GM12892 (cell line): ENCODE measurements around the gene SRP68.

Source experiments
- DNase-seq: peaks from one replicate; pipeline ENCODE4 v3.0.0; 2011; ENCODE audit not compliant: insufficient read length
- FAIRE-seq: peaks from 2 replicates; lab custom pipeline; 2011; peaks lifted over from hg19 to GRCh38; lab: Jason Lieb, UNC
- POLR2A ChIP-seq: IDR thresholded peaks from 2 replicates; pipeline ENCODE4 v1.6.1; 2011; ENCODE audit warnings: low read depth, low read length, control low read depth
- POLR2AphosphoS5 ChIP-seq: IDR thresholded peaks from 2 replicates; pipeline ENCODE4 v1.6.1; 2011; ENCODE audit warnings: low read depth, low read length, control low read depth
- TAF1 ChIP-seq: IDR thresholded peaks from 2 replicates; pipeline ENCODE4 v1.6.1; 2011; ENCODE audit warnings: low read depth, mild to moderate bottlenecking, control low read depth, low read length, borderline replicate concordance

SRP68 gene

GRCh38 chr17:76103274-76104139 is 31.2 kb upstream of the SRP68 start, which contains the start of gene EXOC7:
TSS of gene EXOC7 (minus strand) at chr17:76103787. CDS start at chr17:76103692, 95 bp downstream.
- peak; percentile 98 for DNase-seq
- peak; percentile 93 for FAIRE-seq
- 0 out of 2 replicates have a peak, but pooled peaks have one; percentile 44 for TF ChIP-seq TAF1
- peak; percentile 82 for TF ChIP-seq POLR2AphosphoS5
- TF ChIP-seq POLR2A, result peak; percentile 89

GRCh38 chr17:76102944-76103273 is 30.6 kb upstream of the SRP68 start:
- no peak for DNase-seq
- TF ChIP-seq TAF1 (no peak), POLR2AphosphoS5 (no peak)
- no peak for FAIRE-seq

- FAIRE-seq (no peak), DNase-seq (peak; percentile 4)
- TF ChIP-seq POLR2AphosphoS5 (no peak), TAF1 (no peak), POLR2A (no peak)
These were observed 25.5 kb upstream of the SRP68 start for GRCh38 chr17:76097716-76098295.

- TF ChIP-seq TAF1 (no peak), POLR2AphosphoS5 (no peak), POLR2A (no peak)
- no peak for DNase-seq
- FAIRE-seq, result no peak
These were observed 23.6 kb upstream of the SRP68 start for GRCh38 chr17:76095943-76096342.

GRCh38 chr17:76094046-76094445 is 21.7 kb upstream of the SRP68 start:
- DNase-seq (no peak), FAIRE-seq (no peak)
- no peak for TF ChIP-seq POLR2A
- no peak for TF ChIP-seq POLR2AphosphoS5
- TF ChIP-seq TAF1, result no peak

- TF ChIP-seq TAF1 (no peak), POLR2AphosphoS5 (no peak), POLR2A (no peak)
- FAIRE-seq (no peak), DNase-seq (peak; percentile 12)
These were observed 20.5 kb upstream of the SRP68 start for GRCh38 chr17:76092526-76093413.

- FAIRE-seq (no peak), DNase-seq (peak; percentile 6)
- no peak for TF ChIP-seq POLR2A
- no peak for TF ChIP-seq TAF1
- TF ChIP-seq POLR2AphosphoS5, result no peak
These were observed 19.4 kb upstream of the SRP68 start for GRCh38 chr17:76091526-76092286.

- no peak for TF ChIP-seq TAF1
These were observed 18.3 kb upstream of the SRP68 start for GRCh38 chr17:76090517-76091129.

GRCh38 chr17:76089680-76090516 is 17.6 kb upstream of the SRP68 start:
- TF ChIP-seq TAF1, result no peak
- no peak for TF ChIP-seq POLR2A
- no peak for TF ChIP-seq POLR2AphosphoS5
- no peak for FAIRE-seq
- DNase-seq, result no peak

More at GRCh38 chr17:76090517-76091129, 18.3 kb upstream of the SRP68 start:
- peak; percentile 13 for DNase-seq
- no peak for FAIRE-seq

GRCh38 chr17:76088868-76089576 is 16.7 kb upstream of the SRP68 start:
- DNase-seq, result no peak
- TF ChIP-seq POLR2A, result no peak
- no peak for FAIRE-seq
